ENCODE measurements around the gene CDRT15.

DNA sequence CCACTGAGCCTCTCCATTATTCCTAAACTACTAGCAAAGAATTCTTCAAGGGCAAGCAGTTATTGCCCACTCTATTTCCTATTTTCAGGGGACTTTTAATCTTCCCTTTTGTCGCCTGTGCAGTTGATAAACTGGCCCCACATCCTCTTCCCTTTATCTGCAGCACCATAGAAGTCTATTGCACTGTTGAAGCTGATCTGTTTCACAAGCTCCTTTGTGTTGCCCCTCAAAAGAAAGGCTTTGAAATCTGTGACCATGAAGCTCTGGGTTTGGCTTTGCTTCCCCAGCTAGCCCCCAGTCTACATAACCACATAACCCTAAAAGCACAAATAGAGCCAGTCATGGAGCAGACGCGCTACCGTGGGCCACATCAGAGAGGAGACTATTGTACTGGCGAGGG lies 37.1 kb downstream of the CDRT15 start:
- TF ChIP-seq, protein P1, sequence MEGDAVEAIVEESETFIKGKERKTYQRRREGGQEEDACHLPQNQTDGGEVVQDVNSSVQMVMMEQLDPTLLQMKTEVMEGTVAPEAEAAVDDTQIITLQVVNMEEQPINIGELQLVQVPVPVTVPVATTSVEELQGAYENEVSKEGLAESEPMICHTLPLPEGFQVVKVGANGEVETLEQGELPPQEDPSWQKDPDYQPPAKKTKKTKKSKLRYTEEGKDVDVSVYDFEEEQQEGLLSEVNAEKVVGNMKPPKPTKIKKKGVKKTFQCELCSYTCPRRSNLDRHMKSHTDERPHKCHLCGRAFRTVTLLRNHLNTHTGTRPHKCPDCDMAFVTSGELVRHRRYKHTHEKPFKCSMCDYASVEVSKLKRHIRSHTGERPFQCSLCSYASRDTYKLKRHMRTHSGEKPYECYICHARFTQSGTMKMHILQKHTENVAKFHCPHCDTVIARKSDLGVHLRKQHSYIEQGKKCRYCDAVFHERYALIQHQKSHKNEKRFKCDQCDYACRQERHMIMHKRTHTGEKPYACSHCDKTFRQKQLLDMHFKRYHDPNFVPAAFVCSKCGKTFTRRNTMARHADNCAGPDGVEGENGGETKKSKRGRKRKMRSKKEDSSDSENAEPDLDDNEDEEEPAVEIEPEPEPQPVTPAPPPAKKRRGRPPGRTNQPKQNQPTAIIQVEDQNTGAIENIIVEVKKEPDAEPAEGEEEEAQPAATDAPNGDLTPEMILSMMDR (IDR thresholded peaks at IDR 0.05; ENCODE audit: borderline replicate concordance, extremely low read depth, low read length, poor library complexity, severe bottlenecking), result no peak
- no peak for TF ChIP-seq EZH2 (IDR thresholded peaks at IDR 0.05; ENCODE audit: borderline replicate concordance, low read depth, low read length, severe bottlenecking)

Data from DND-41 (cell line).